Measurements from ENCODE around the gene KRT80.
"Not testable (repeated sequence)": the region's sequence is repeated elsewhere in the genome, so short reads cannot be mapped to it uniquely, and the experiment has no call there.

KRT80 gene

DNA sequence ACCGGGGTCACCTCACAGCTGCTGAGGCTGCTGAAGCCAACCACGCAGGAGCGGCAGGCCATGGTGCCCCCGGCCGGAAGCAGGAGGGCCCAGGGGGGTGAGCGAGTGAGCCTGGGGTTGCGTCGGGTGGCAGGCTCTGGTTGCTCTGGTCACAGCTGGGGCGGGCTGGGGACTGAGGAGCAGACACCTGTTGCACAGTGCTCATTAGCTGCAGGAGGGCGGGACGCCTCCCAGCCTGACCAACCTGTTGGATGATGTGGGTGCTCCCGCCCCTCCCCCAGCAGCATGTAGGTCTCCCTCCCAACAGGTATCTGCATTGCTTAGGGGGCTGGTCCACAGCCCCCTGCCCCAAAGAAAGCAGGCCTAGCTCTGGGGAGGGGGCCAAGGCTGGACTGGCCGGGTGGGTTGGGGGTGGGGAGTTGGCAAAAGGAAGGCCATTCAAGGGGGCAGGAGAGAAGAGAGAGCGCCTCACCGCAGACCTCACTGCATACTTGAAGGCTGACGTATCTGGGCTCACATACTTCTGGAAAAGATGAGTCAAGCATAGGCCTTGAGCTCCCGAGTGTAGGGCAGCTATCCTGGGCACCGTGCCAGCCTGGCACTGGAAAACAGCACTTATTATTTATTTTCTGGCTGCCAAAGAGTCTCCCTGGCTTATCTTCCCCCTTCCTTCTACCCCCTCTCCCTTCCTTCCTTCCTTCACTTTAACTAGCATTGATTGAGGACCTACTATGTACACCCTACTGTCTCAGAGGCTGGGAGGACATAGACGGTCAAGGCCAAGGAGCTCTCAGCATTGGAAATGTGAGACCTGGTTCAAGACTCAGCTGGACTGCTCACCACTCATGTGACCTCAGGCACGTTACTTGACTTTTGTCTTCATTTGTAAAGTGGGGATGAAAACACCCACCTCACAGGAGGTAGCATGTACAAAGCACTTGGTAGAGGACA lies at the start of gene KRT80:
KRT80 (minus strand) TSS at position 174 of the 951 bp plus-strand sequence; CDS start at position 62, 112 bp downstream.
- no peaks in the 10 kb centered on the region for H3K27me3 ChIP-seq (ENCODE audit: control insufficient read depth, insufficient read depth, low read length)
- H3K9ac ChIP-seq (ENCODE audit: low read length) = peak within 1 kb of the TSS; percentile 42
- H3K4me3 ChIP-seq (ENCODE audit: low read length) = no peak within 1 kb of the TSS
- H3K4me1 ChIP-seq (ENCODE audit: control insufficient read depth, insufficient read depth, low read length) = peaks cover 45% of the 10 kb centered on the region
- H3K36me3 ChIP-seq (ENCODE audit: control insufficient read depth, insufficient read depth, low read length) = no peaks in the 10 kb centered on the region
- no peaks in the 10 kb centered on the region for H3K9me3 ChIP-seq (ENCODE audit: control insufficient read depth, low read length)

DNA sequence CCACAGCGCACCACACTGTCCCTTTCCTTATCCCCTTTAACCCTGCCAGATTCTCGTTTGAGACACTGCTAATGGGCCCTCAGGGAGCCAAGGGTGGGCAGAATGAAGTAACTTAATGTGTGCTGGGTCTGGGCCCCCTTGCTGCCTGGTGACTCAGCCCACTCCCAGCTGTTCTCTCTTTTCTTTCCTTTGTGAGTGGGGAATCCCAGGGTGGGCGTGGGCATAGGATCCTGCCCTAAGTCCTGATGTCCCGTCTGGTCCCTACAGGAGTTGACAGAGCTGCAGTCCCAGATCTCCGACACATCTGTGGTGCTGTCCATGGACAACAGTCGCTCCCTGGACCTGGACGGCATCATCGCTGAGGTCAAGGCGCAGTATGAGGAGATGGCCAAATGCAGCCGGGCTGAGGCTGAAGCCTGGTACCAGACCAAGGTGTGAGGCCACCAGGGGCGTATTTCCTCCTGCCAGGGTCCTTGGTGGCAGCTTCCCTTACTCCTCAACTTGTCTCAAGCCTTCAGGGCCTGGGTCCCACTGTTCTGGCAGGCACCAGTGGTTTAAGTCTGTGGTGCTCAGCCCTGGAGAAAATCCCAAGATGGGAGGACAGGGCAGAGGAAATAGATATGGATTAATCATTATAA lies 49.5 kb upstream of the KRT80 start:
- Histone ChIP-seq H3K4me1 (ENCODE audit: control insufficient read depth, insufficient read depth, low read length) (peaks cover 54% of the 10 kb centered on the region), H3K4me3 (ENCODE audit: low read length) (no peak overlapping the region)

DNA sequence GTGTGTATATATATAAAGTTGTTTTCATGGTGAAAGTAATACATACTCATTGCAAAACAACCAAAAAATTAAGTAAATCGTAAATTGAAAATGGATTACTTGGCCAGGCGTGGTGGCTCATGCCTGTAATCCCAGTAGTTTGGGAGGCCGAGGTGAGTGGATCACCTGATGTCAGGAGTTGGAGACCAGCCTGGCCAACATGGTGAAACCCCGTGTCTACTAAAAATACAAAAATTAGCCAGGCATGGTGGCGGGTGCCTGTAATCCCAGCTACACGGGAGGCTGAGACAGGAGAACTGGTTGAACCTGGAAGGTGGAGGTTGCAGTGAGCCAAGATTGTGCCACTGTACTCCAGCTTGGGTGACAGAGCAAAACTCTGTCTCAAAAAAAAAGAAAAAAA lies 48.4 kb upstream of the KRT80 start:
- not testable (repeated sequence) for H3K27me3 ChIP-seq (ENCODE audit: control insufficient read depth, insufficient read depth, low read length); H3K4me3 ChIP-seq (ENCODE audit: low read length); H3K36me3 ChIP-seq (ENCODE audit: control insufficient read depth, insufficient read depth, low read length); H3K9ac ChIP-seq (ENCODE audit: low read length); H3K9me3 ChIP-seq (ENCODE audit: control insufficient read depth, low read length)
- peaks cover 54% of the 10 kb centered on the region for H3K4me1 ChIP-seq (ENCODE audit: control insufficient read depth, insufficient read depth, low read length)

More for the DNA sequence above, 49.5 kb upstream of the KRT80 start:
- Histone ChIP-seq H3K9ac (ENCODE audit: low read length) (no peak overlapping the region), H3K27me3 (ENCODE audit: control insufficient read depth, insufficient read depth, low read length) (no peaks in the 10 kb centered on the region), H3K9me3 (ENCODE audit: control insufficient read depth, low read length) (no peaks in the 10 kb centered on the region), H3K36me3 (ENCODE audit: control insufficient read depth, insufficient read depth, low read length) (no peaks in the 10 kb centered on the region)

DNA sequence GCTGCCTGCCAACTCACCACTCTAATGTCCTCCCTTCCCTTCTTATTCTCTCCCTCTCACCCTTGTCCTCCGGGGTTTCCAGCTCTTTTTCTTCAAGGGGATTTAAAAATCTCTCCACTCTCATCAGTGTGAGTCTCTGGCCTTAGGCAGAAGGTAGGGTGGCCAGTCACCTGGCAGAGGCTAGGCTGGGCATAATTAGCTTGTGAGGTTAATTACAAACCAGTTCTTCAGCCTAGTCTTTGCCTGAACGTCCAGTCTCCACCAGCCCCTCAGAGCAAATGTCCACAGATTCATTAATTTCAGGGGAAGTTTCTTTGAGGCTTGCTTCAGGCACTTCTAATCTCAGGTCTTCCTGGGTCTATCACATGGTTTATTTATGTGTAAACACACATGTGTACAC lies 48.0 kb upstream of the KRT80 start:
- Histone ChIP-seq H3K27me3 (ENCODE audit: control insufficient read depth, insufficient read depth, low read length) (no peaks in the 10 kb centered on the region), H3K4me3 (ENCODE audit: low read length) (no peak overlapping the region), H3K36me3 (ENCODE audit: control insufficient read depth, insufficient read depth, low read length) (no peaks in the 10 kb centered on the region), H3K9ac (ENCODE audit: low read length) (no peak overlapping the region), H3K9me3 (ENCODE audit: control insufficient read depth, low read length) (no peaks in the 10 kb centered on the region), H3K4me1 (ENCODE audit: control insufficient read depth, insufficient read depth, low read length) (peaks cover 55% of the 10 kb centered on the region)

DNA sequence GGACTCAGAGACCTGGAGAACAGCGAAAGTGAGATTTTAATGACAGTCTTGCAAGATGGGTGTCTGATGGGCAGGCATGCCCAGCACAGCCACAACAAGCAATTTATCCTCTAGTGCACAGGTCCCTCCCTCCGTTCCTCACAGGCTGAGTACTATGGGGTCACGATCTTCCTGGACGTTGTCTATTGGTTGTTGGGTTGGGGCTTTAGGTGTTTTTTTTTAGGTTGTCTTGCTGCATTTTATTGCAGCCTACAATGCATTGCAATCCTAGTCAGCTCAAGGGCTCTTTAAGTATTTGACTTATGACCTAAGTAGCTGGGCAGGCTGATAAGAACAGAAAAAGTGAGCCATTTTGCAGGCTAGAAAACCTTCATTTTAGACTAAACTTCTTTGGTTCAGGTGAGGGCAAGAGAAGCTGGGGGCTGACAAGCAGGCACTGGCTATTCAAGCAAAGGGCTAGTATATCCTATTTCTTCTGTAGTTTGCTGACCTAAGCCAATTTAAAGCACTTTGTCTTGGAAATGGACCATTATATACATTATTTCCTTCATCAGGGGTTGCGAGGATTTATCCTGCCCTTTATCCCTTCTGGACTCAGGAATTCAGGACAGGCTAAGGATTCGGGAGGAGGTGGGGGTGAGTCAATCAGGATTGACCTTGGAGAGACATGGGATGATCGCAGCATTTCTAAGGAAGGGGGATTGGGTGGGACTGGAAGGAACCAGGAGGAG lies 47.3 kb upstream of the KRT80 start:
- Histone ChIP-seq H3K36me3 (ENCODE audit: control insufficient read depth, insufficient read depth, low read length) (no peaks in the 10 kb centered on the region), H3K9ac (ENCODE audit: low read length) (no peak overlapping the region), H3K9me3 (ENCODE audit: control insufficient read depth, low read length) (no peaks in the 10 kb centered on the region), H3K4me3 (ENCODE audit: low read length) (no peak overlapping the region), H3K4me1 (ENCODE audit: control insufficient read depth, insufficient read depth, low read length) (peaks cover 54% of the 10 kb centered on the region), H3K27me3 (ENCODE audit: control insufficient read depth, insufficient read depth, low read length) (no peaks in the 10 kb centered on the region)

DNA sequence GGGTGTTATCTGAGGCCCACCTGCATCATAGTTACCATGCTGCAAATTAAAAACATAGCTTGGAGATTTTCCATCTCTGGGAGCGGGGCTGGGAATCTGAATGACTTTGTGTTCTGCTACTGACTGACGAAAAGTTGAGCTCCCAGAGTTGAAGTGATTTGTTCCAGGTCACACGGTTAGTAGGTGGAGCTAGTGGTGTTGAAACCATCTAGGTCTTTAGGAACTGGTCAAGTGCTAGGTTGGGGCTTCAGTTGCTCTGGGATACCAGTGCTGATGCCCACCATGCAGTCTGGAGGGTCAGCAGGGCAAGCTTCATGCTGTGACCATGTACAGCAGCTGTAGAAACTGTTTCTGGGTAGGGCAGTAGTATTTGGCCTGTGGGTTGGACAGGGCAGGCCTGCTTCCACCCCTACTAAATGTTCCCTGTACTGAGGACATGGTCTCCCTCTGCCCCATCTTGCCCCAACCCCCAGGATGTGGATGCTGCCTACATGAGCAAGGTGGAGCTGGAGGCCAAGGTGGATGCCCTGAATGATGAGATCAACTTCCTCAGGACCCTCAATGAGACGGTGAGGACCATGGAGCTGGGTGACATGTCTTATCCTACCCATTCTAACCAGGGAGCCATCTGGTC lies 46.5 kb upstream of the KRT80 start:
- no peak overlapping the region for H3K4me3 ChIP-seq (ENCODE audit: low read length)
- peaks cover under 1% of the 10 kb centered on the region for H3K27me3 ChIP-seq (ENCODE audit: control insufficient read depth, insufficient read depth, low read length)
- H3K4me1 ChIP-seq (ENCODE audit: control insufficient read depth, insufficient read depth, low read length) = peaks cover 54% of the 10 kb centered on the region
- H3K36me3 ChIP-seq (ENCODE audit: control insufficient read depth, insufficient read depth, low read length) = no peaks in the 10 kb centered on the region
- no peaks in the 10 kb centered on the region for H3K9me3 ChIP-seq (ENCODE audit: control insufficient read depth, low read length)
- H3K9ac ChIP-seq (ENCODE audit: low read length) = no peak overlapping the region

DNA sequence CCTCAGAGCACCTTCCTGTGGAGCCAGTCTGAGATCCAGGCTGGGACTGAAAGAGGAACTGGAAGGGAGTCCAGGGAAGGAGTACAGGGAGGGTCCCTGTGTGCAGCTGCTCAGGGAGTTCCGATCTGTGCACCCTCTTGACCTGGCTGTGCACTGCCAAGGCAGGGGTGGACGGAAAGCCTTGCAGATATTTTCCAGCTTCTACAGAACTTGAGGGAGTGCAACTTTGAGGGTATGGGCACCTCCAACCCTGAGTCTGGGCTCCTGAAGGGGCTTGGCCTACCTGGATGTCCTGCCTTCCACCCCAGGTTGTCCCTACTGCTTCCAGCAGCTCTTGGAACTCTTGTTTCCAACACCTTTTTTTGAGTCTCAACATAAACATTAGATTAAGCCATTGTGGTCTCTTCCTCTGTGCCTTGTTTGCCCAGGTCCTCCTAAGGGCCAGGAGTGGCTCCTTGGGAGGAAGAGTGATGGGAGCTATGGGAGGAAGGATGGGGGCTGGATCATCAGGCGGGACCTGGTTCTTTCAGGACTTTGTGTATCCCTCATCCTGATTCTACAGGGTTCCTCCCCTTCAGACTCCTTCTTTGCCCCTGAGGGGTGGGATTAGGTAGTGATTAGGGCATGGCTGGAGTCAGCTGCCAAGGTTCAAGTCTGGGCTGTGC lies 44.7 kb upstream of the KRT80 start:
- Histone ChIP-seq H3K27me3 (ENCODE audit: control insufficient read depth, insufficient read depth, low read length) (peaks cover 18% of the 10 kb centered on the region), H3K4me1 (ENCODE audit: control insufficient read depth, insufficient read depth, low read length) (peaks cover 65% of the 10 kb centered on the region), H3K4me3 (ENCODE audit: low read length) (no peak overlapping the region)

DNA sequence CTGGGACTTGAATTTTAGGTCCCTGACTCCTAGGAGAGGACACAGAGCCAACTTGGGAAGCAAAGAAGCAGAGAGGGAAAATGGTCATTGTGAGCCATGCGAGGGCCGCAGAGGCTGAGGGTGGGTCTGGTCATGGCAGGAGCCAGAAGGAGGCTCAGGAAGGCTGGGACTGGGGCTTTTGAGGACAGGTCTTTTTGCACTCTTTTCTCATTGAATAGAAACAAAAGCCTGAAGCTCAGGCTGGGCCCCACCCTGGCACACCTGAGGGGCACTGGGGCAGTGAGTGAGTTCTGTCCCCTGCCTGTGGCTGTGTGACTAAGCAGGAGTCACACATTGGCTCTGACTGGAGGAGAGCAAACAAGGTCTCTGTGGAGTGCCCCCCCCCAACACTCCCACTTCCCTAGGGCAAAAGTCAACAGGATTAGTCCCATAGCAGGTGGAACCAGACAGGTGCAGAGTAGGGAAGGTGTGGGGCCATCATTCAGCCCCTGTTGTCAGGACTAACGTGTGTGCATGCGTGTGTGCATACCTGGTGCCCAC lies 44.1 kb upstream of the KRT80 start:
- H3K27me3 ChIP-seq (ENCODE audit: control insufficient read depth, insufficient read depth, low read length) = peaks cover 19% of the 10 kb centered on the region
- peaks cover 71% of the 10 kb centered on the region for H3K4me1 ChIP-seq (ENCODE audit: control insufficient read depth, insufficient read depth, low read length)
- H3K9me3 ChIP-seq (ENCODE audit: control insufficient read depth, low read length) = no peaks in the 10 kb centered on the region
- no peaks in the 10 kb centered on the region for H3K36me3 ChIP-seq (ENCODE audit: control insufficient read depth, insufficient read depth, low read length)
- no peak overlapping the region for H3K4me3 ChIP-seq (ENCODE audit: low read length)
- H3K9ac ChIP-seq (ENCODE audit: low read length) = peak overlapping the region; percentile 4

More for the DNA sequence above, 44.7 kb upstream of the KRT80 start:
- Histone ChIP-seq H3K9me3 (ENCODE audit: control insufficient read depth, low read length) (no peaks in the 10 kb centered on the region), H3K9ac (ENCODE audit: low read length) (no peak overlapping the region), H3K36me3 (ENCODE audit: control insufficient read depth, insufficient read depth, low read length) (no peaks in the 10 kb centered on the region)

DNA sequence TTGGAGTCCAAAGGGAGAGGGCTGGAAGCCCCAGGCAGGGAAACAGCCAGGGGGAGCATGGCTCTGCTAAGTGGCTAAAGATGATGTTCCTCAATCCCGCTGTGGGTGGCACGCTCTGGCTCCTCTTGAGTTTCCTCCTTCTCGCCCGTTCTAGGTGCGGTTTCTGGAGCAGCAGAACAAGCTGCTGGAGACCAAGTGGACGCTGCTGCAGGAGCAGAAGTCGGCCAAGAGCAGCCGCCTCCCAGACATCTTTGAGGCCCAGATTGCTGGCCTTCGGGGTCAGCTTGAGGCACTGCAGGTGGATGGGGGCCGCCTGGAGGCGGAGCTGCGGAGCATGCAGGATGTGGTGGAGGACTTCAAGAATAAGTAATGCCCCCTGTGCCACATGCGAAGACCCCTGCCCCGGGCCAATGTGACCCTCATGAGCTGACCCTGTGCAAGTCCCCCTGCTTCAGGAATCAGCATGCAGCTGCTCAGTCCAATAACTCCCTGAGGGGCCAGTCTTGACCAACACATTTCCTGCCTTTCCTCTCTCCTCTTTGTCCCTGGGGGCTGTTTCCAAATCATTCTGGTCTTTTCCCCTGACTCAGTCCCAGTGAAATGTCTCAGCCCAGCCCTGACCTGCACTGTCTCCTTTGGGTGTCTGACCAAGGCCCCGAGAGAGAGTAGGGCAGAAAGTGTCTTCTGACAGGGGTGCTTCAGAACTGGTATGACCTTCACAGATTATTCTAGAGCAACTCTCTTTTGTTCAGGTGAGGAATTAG lies 43.4 kb upstream of the KRT80 start:
- H3K36me3 ChIP-seq (ENCODE audit: control insufficient read depth, insufficient read depth, low read length) = no peaks in the 10 kb centered on the region
- H3K4me3 ChIP-seq (ENCODE audit: low read length) = no peak overlapping the region
- peak overlapping the region; percentile 4 for H3K9ac ChIP-seq (ENCODE audit: low read length)
- H3K27me3 ChIP-seq (ENCODE audit: control insufficient read depth, insufficient read depth, low read length) = peaks cover 24% of the 10 kb centered on the region
- no peaks in the 10 kb centered on the region for H3K9me3 ChIP-seq (ENCODE audit: control insufficient read depth, low read length)
- H3K4me1 ChIP-seq (ENCODE audit: control insufficient read depth, insufficient read depth, low read length) = peaks cover 77% of the 10 kb centered on the region

DNA sequence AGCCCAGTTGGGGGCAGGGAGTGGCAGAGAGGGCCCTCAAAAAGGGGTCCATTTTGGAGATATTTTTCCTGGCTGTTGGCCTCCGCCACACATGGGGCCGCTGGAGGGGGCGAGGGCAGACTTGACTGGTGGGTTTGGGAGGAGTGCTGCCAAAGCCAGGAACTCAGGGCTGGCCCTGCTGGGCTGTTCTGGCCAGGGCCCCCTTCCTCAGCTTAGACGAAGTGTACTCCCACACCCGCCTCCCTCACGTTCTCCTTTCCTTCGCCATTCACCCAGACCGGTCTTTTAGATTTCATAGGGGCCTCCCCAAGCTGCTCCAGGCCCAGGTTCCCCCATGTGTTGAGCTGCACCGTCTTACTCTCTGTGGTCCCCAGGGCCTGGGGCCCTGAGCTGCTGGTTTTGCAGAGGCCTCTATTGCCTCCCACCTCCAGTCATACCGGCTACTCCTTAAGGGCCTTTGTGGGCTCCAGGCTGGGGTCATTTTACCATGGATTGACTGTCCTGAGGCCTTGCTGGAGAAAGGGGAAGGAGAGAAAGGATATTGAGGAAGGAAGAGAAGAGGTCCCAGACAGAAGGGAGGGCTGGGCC lies 42.5 kb upstream of the KRT80 start:
- H3K4me3 ChIP-seq (ENCODE audit: low read length) = no peak overlapping the region
- peaks cover 24% of the 10 kb centered on the region for H3K27me3 ChIP-seq (ENCODE audit: control insufficient read depth, insufficient read depth, low read length)
- no peak overlapping the region for H3K9ac ChIP-seq (ENCODE audit: low read length)
- peaks cover 71% of the 10 kb centered on the region for H3K4me1 ChIP-seq (ENCODE audit: control insufficient read depth, insufficient read depth, low read length)
- H3K9me3 ChIP-seq (ENCODE audit: control insufficient read depth, low read length) = no peaks in the 10 kb centered on the region
- H3K36me3 ChIP-seq (ENCODE audit: control insufficient read depth, insufficient read depth, low read length) = no peaks in the 10 kb centered on the region

Measured in mucosa of stomach (tissue), 1 donor.